Measurements from ENCODE around the gene TIMM22. TPM values are rescaled to one million over a fixed set of nuclear protein-coding genes. Genes with fewer than 3 reads are reported as not detected.
A peak's percentile ranks its signal among the peaks of the same experiment; 100 is the strongest.
"Not testable (repeated sequence)": the region's sequence is repeated elsewhere in the genome, so short reads cannot be mapped to it uniquely, and the experiment has no call there.

TIMM22 gene
- total RNA-seq, 1 experiment from 2014 or later = 13.6 TPM

GRCh38 chr17:1038459-1039122 is 41.7 kb downstream of the TIMM22 start:
- no peak for DNase-seq (ENCODE audit: low read depth)

GRCh38 chr17:1039123-1039507 is 42.2 kb downstream of the TIMM22 start:
- no peak for DNase-seq (ENCODE audit: low read depth)

- DNase-seq (ENCODE audit: low read depth) = peak; percentile 27
These were observed 42.7 kb downstream of the TIMM22 start for GRCh38 chr17:1039511-1040215.

- peak; percentile 29 for DNase-seq (ENCODE audit: low read depth)
These were observed 43.3 kb downstream of the TIMM22 start for GRCh38 chr17:1040216-1040600.

DNA sequence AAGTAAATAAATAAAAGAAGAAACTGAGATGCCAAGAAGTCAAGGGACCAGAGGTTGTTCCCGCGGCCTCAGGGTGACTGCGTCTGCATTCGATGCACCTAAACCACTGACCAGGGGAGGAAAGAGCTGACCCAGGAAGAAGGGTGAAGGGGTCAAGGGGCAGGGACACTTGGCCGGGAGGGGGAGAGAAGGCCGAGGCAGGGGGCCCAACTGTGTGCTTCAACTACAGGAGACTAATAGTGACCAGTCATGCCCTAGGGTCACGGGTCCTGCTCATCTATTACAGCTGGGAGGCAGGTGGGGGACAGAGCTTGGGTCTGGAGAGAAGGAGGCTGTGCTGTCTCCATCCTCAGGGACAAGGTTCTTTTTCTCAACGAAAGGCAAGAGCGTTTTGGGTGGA is 44.8 kb downstream of the TIMM22 start:
- no peak for DNase-seq (ENCODE audit: low read depth)

DNA sequence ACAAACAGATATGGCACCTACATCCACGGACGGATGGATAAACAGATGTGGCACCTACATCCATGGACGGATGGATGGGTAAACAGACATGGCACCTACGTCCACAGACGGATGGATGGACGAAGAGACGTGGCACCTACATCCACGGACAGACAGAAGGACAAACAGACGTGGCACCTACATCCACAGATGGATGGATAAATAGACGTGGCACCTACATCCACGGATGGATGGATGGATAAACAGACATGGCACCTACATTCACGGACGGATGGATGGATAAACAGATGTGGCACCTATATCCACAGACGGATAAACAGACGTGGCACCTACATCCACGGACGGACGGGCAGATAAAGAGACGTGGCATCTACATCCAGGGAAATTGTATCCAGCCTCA is 45.6 kb downstream of the TIMM22 start:
- DNase-seq (ENCODE audit: low read depth) = no peak

DNA sequence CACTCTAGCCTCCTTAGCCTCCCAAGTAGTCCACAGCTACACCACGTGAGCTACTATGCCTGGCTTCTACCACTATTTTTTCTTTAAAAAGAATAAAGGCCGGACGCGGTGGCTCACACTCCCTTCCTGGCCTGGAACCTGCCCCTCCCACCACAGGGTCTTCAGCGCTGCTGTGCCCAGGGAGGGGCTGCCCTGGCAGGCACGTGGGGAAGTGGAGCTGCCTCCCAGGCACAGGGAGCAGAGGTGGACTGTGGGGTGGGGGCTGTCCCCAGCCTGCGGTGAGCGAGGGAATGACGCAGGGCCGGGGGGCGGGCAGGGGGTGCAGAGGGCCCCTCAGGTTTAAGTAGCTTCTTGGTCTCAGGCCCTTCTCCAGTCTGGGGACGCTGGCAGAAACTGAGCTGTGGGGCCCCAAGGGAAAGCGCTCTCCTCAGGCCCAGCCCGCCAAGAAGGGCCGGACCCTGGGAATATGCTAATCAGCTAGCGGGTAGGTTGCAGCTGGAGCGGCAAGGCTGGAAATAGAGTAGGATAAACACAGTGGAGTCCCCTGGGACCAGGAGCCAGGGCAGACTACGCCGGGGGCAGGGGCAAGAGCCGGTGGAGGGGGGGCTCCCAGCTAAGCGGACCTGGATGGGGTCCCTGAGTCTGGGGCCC is 46.8 kb downstream of the TIMM22 start:
- no peak for DNase-seq (ENCODE audit: low read depth)

- DNase-seq (ENCODE audit: low read depth) = not testable (repeated sequence)
These were observed 47.6 kb downstream of the TIMM22 start for GRCh38 chr17:1044387-1045009.

DNA sequence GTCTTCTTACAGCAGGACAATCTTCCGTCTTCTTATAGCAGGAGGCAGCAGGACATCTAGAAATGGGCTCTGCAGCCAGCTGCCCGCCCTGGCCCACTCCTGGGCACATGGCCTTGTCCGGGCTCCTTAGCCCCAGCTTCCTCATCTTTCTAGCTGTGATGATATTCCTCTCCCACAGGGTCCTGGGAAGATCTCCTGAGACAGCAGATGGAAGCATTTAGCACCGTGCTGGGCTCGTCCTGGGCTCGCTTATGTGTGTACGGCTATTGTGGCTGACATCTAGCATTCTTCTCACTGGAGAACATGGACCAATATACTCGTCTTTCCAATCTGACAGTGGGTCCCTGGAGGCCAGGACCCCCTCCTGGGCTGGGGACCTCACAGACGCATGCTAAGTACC is 48.5 kb downstream of the TIMM22 start:
- DNase-seq (ENCODE audit: low read depth) = no peak

- no peak for DNase-seq (ENCODE audit: low read depth)
These were observed 50.4 kb downstream of the TIMM22 start for GRCh38 chr17:1047177-1047878.

GRCh38 chr17:1047879-1048470 is 51.0 kb downstream of the TIMM22 start:
- DNase-seq (ENCODE audit: low read depth) = no peak

DNA sequence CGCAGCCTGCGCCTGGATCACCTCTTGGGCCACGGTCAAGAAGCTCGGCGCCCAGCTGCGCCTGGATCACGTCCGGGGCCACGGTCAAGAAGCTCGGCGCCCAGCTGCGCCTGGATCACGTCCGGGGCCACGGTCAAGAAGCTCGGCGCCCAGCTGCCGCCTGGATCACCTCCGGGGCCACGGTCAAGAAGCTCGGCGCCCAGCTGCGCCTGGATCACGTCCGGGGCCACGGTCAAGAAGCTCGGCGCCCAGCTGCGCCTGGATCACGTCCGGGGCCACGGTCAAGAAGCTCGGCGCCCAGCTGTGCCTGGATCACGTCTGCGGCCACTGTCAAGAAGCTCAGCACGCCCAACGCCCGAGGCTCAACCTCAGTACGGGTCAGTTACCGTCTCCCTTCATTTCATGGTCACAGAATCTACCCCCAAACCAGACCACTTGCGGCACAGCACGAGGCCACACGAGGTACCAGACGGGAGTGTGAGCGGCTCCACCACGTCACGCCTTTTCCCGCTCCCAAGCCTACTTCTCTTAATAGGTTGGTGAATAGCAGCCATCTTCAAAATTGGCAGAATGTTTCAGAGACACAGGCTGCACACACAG is 51.7 kb downstream of the TIMM22 start:
- DNase-seq (ENCODE audit: low read depth) = not testable (repeated sequence)

- no peak for DNase-seq (ENCODE audit: low read depth)
These were observed 52.7 kb downstream of the TIMM22 start for GRCh38 chr17:1049446-1050225.

DNA sequence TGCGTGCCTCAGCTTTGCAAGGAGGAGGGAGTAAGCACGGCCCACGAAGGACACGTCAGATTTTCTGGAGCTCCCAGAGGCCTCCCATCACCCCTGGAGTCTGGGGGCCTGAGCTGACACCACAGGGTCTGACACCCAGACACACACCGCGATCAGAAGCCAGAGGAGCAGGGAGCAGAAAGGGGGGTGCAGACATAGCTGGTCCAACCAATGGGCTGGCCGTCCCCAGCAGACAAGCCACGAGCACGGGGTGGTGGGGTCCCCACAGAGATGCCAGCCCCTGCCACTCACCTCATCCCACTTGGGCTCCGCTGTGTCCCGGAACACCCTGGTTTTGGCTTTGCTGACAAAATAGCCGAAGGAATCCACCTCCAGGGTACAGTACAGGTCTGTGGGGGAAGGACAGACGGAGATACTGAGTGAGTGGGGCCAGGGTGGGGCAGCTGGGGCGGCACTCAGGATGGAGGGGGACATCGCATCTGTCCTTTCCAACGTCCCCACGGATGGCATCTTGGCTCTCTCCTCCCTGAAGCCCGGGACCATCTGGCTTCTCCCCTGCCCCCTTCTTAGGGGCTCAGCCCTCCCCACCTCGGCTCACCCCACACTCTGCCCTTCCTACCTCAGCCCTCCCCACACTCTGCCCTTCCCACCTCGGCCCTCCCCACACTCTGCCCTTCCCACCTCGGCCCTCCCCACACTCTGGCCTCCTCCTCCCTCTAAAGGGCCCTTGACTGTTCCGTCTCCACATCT is 53.5 kb downstream of the TIMM22 start:
- DNase-seq (ENCODE audit: low read depth) = no peak

DNA sequence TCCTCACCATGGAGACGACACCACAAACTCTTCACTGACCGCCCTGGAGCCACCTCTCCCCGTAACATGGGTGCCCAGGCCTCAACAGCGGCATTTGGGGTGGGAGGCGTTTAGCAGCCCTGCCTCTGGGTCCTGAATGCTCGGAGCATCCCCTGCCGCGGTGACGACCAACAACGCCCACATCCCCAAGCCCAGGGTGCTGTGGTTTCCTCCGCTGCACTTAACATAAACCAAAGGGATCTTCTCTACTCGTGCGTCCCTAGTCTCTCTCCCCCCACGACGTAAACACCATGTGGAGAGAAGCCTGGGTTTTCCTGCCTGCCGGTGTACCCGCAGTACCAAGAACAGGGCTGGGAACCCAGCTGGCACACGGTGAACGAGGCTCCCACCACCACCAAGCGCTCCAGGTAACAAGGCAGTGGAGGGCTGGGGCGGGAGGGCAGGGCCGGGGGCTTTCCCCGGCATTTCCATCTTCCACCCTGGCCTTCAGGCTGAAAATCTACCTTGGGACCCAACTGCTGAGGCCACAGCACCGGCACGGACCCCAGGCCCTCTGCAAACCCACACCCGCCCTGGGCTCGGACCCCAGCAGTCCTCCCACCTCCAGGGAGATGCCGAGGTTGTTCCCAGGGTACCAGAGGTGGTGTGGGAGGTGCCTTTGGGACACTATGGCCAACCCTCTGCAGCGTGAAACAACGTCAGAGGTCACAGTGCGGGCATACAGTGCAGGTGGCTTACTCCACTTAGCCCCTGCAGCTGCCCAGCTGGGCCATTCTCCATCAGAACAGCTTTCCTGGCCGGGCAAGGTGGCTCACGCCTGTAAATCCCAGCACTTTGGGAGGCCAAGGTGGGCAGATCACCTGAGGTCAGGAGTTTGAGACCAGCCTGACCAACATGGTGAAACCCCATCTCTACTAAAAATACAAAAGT is 54.3 kb downstream of the TIMM22 start:
- no peak for DNase-seq (ENCODE audit: low read depth)
